Muscle layer of duodenum (tissue), 2 donors: Measurements from ENCODE around the gene P4HTM.

Experiments used
- H3K27ac ChIP-seq: one replicate; pipeline ENCODE4 v1.7.0; 2013; ENCODE audit warnings: mild to moderate bottlenecking, low read length
- H3K27me3 ChIP-seq: one replicate; pipeline ENCODE4 v1.7.0; 2013; ENCODE audit warnings: low read depth, mild to moderate bottlenecking, control low read depth, low read length
- H3K36me3 ChIP-seq, 2 donors: one replicate each; pipeline ENCODE4 v1.7.0; 2013; ENCODE audit warnings: low read length in 2 of 2, control low read depth in 1 of 2, mild to moderate bottlenecking in 1 of 2; ENCODE audit not compliant: insufficient read depth in 2 of 2, control insufficient read depth in 1 of 2
- H3K4me1 ChIP-seq, 2 donors: one replicate each; pipeline ENCODE4 v1.7.0; 2013; ENCODE audit warnings: low read length in 2 of 2, mild to moderate bottlenecking in 2 of 2, control low read depth in 1 of 2, moderate library complexity in 1 of 2; ENCODE audit not compliant: insufficient read depth in 2 of 2, control insufficient read depth in 1 of 2
- H3K4me3 ChIP-seq, 2 donors: one replicate each; pipeline ENCODE4 v1.7.0; 2013; ENCODE audit warnings: low read length in 2 of 2, low read depth in 1 of 2, mild to moderate bottlenecking in 1 of 2
- H3K9me3 ChIP-seq, 2 donors: one replicate each; pipeline ENCODE4 v1.7.0; 2013; ENCODE audit warnings: low read length in 2 of 2, control low read depth in 1 of 2, mild to moderate bottlenecking in 1 of 2; ENCODE audit not compliant: control insufficient read depth in 1 of 2
- donor health status: healthy.

P4HTM gene

DNA sequence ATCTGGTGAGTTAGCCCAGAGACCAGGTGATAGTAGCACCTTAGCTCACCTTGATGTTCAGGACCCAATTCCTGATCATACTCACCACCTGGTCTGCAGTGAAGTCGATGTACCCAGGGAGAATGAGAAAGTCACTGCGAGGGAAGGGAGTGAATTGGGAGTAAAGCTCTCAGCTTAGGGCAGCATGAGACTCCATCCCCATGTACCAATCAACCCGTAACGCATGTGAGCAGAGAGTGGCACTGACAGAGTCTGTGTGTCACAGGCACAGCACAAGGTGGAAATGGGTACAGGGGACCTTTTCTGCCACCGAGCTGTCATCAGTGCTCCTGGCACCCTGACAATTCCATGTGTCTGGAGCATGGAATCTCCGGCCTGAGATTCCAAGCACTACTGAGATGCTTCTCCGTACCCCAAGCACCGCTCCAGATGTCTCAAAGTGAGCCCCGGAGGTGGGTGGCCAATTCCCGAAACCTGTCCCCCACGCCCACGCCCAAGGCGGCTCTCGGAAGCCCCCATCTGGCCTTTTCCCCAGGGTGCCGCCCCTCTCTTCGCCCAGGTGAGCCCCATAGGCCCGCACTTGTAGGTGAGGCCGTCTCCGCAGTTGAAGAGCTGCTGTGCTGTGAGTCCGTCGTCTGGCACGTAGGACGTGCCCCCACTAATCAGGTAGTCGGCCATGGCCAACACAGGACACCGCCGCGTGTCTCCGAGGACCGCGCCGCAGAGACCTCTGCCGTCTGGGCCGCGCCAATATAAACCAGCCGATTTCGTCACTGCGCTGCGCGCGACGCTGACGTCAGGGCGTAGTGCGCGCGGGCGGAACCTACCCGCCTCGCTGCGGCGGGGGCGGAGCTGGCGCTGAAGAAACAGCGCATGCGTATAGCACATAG is 38.9 kb downstream of the P4HTM start, which contains the start of gene IMPDH2:
Gene IMPDH2 (minus strand): TSS at position 726 of the 890 bp plus-strand sequence. CDS start 48 bp downstream, at position 678.
- H3K27me3 ChIP-seq = no peaks in the 10 kb centered on the region
- H3K27ac ChIP-seq = peak within 1 kb of the TSS; percentile 92
- H3K9me3 ChIP-seq = no peaks in the 10 kb centered on the region
- H3K4me3 ChIP-seq = peak within 1 kb of the TSS; percentile 71 to 78
- peaks cover 54 to 58% of the 10 kb centered on the region in 2 donors for H3K36me3 ChIP-seq
- H3K4me1 ChIP-seq = peaks cover 12 to 14% of the 10 kb centered on the region in 2 donors

DNA sequence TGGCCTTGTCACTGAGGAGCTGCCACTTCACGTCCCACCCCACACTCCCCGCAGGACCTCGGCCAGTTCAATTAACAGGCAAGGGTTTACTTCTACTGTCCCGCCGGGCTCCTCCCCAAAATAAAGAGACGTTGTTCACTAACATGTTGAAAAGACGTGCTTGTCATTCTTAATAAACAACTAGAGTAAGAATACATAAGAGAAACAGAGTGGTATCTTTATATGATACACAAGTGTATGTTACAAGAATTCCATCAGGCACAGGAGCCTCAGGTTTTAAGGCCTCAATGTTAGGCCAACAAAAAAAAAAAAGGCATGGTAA is 39.5 kb downstream of the P4HTM start:
- peak overlapping the region; percentile 92 for H3K27ac ChIP-seq
- no peaks in the 10 kb centered on the region for H3K27me3 ChIP-seq
- peaks cover 12 to 14% of the 10 kb centered on the region in 2 donors for H3K4me1 ChIP-seq
- no peaks in the 10 kb centered on the region for H3K9me3 ChIP-seq
- peaks cover 50 to 56% of the 10 kb centered on the region in 2 donors for H3K36me3 ChIP-seq
- peak overlapping the region; percentile 71 to 78 for H3K4me3 ChIP-seq

DNA sequence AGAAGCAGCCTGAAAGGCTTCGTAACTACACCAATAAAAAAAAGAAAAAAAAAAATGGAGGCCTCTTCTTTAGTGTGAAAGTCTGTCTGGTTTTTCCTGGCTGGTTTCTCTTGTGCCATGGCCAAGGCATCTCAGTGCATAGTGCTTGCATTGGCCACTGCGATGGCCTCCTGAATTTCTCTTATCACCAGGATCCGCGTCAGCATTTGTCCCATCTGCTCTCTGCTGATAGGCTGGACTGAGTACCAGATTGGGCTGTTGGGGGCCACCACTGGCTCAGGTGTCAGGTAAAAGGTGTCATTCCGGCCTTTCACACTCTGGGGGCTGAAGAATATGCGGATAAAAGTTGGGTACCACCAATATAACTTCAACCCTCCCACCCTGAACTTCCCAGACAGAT is 40.3 kb downstream of the P4HTM start:
- Histone ChIP-seq H3K4me3 (no peak overlapping the region), H3K27me3 (no peaks in the 10 kb centered on the region), H3K27ac (no peak overlapping the region), H3K4me1 (peaks cover 12 to 14% of the 10 kb centered on the region in 2 donors), H3K9me3 (no peaks in the 10 kb centered on the region), H3K36me3 (peaks cover 47 to 56% of the 10 kb centered on the region in 2 donors)

DNA sequence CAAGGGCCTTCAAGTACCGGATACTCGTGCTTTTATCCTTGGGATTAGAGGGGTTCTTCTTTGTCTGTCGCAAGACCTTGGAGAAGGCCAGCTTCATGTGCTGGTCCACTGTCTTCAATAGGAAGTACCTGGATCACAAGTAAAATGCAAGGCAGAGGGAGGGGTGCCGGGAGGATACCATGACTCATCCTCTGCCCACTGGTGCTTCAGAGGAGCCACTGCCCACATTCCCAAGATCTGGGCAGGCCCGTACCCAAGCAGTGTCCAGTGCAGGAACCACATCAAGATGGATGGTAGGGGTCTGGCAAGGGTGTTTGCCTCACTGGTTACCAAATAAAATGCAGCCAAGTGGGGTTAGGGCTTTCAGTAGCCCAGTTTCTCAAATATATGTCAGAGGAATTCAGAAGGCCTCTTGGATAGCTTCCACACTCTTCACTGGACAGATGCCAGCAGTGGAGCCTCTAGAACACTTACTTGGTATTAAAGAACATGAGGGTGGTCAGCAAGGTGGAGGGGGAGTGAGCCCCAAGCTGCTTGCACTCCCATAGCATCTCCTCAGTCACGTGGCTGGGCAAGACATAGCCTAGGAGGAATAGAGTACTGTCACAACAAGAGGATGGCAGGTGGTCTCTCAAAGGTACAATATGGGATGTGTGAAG is 42.7 kb downstream of the P4HTM start:
- Histone ChIP-seq H3K9me3 (no peaks in the 10 kb centered on the region), H3K36me3 (peaks cover 39 to 55% of the 10 kb centered on the region in 2 donors), H3K27me3 (no peaks in the 10 kb centered on the region), H3K27ac (no peak overlapping the region), H3K4me3 (no peak overlapping the region), H3K4me1 (peaks cover 11 to 14% of the 10 kb centered on the region in 2 donors)

DNA sequence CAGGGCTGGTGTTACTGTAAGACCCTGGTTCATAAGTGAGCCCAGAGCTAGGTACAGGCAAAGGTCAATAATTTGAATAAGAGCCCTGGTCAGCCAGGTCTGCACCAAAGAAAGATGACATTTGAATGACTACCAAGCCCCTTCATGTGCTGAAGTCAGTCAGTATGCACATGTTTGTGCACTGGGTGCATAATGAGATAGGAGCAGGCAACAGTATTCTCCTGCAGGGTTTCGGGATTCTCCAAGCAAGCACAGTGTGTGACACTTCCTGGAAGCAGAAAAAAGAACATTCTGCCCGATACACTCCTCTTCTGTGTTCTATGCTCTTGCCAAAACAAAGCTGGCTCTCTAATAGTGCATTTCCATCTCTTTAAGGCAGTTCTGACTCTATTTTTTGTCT is 44.6 kb downstream of the P4HTM start:
- H3K4me1 ChIP-seq = peaks cover 0 to 5% of the 10 kb centered on the region in 2 donors
- no peaks in the 10 kb centered on the region for H3K9me3 ChIP-seq
- H3K36me3 ChIP-seq = peaks cover 39 to 55% of the 10 kb centered on the region in 2 donors
- no peaks in the 10 kb centered on the region for H3K27me3 ChIP-seq
- no peak overlapping the region for H3K4me3 ChIP-seq
- no peak overlapping the region for H3K27ac ChIP-seq

DNA sequence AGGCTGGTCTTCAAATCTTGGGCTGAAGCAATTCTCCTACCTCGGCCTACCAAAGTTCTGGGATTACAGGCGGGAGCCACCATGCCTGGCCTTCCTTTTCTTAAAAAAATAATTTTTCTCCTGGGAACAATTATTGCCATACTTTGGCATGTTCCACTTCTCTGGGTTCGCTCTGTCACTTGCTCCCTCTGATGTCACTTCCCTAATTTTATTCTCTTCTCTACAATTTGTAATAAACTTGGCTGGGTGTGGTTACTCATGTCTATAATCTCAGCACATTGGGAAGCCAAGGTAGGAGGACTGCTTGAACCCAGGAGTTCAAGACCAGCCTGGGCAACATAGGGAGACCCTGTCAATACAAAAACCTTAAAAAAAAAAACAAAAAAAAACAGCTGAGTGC is 45.2 kb downstream of the P4HTM start:
- H3K27ac ChIP-seq = no peak overlapping the region
- H3K36me3 ChIP-seq = peaks cover 39 to 58% of the 10 kb centered on the region in 2 donors
- H3K4me3 ChIP-seq = no peak overlapping the region
- H3K4me1 ChIP-seq = peaks cover 0 to 5% of the 10 kb centered on the region in 2 donors
- H3K27me3 ChIP-seq = no peaks in the 10 kb centered on the region
- H3K9me3 ChIP-seq = no peaks in the 10 kb centered on the region

DNA sequence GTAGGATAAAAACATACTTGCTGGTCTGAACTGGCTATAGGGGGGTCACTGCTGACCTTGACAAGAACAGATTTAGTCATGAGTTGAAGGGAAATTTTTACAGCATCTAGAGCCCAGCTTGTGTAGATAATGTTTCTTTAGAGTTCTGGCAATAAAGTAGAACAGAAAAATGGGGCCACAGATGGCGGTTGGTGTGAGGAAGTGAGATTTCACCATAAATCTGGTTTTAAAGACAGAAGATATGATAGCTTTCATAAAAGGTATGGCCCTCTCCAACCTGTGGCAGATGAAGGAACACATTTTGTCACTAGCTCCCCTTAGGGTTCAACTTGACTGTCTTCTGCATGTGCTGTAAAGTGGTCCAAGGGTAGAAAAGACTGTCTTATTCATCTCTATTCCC is 63.5 kb downstream of the P4HTM start:
- Histone ChIP-seq H3K4me1 (no peaks in the 10 kb centered on the region), H3K36me3 (peaks cover 30 to 50% of the 10 kb centered on the region in 2 donors), H3K27ac (no peak overlapping the region), H3K4me3 (no peak overlapping the region), H3K27me3 (no peaks in the 10 kb centered on the region), H3K9me3 (no peaks in the 10 kb centered on the region)

DNA sequence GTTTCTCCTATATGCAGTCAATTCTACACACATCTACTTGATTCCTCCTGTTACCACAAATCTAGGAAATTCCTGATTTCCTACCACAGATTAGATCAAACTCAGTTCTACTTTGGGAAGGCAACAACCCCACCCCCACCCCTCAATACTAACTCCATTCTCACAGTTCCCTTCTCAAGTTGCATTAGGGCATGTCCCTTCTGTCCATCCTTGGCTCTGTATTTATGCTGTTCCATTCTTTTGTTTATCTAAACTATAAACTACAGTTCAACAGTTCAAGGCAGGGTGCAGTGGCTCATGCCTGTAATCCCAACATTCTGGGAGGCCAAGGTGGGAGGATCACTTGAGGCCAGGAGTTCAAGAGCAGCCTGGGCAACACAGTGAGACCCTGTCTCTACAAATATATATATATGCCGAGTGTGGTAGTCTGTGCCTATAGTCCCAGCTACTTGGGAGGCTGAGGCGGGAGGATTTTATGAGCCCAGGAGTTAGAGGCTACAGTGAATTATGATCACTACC is 64.4 kb downstream of the P4HTM start:
- Histone ChIP-seq H3K27me3 (no peaks in the 10 kb centered on the region), H3K9me3 (no peaks in the 10 kb centered on the region), H3K4me3 (no peak overlapping the region), H3K36me3 (peaks cover 30 to 50% of the 10 kb centered on the region in 2 donors), H3K4me1 (no peaks in the 10 kb centered on the region), H3K27ac (no peak overlapping the region)
